GM19463 (cell line): ENCODE data around the gene LRRC9.

Source experiments
- ATAC-seq: cut with Tn5 transposase; IDR thresholded peaks from one replicate; pipeline ENCODE4 v1.9.1; 2021; ENCODE audit warnings: mild to moderate bottlenecking, moderate library complexity; ENCODE audit not compliant: unreplicated experiment

The LRRC9 gene

GRCh38 chr14:59919570-59920377, at the start of gene LRRC9:
Gene LRRC9 (plus strand): TSS chr14:59920144.
- ATAC-seq = no peak

GRCh38 chr14:59870277-59871165, 49.4 kb upstream of the LRRC9 start, which contains the start of gene RTN1:
Gene RTN1 (minus strand): TSS chr14:59870776. CDS start chr14:59870630, 146 bp downstream.
- peak; percentile 69 for ATAC-seq

GRCh38 chr14:59871166-59871495, 48.8 kb upstream of the LRRC9 start:
- peak; percentile 21 for ATAC-seq

GRCh38 chr14:59882957-59883356, 37.0 kb upstream of the LRRC9 start:
- no peak for ATAC-seq

GRCh38 chr14:59890676-59891075, 29.3 kb upstream of the LRRC9 start:
- no peak for ATAC-seq

- no peak for ATAC-seq
Observed at GRCh38 chr14:59895721-59896120, 24.2 kb upstream of the LRRC9 start.

- peak; percentile 76 for ATAC-seq
Observed at GRCh38 chr14:59897757-59898383, 22.1 kb upstream of the LRRC9 start.

- no peak for ATAC-seq
Observed at GRCh38 chr14:59900556-59900955, 19.4 kb upstream of the LRRC9 start.

- no peak for ATAC-seq
Observed at GRCh38 chr14:59904184-59904583, 15.8 kb upstream of the LRRC9 start.

GRCh38 chr14:59905188-59905587, 14.8 kb upstream of the LRRC9 start:
- no peak for ATAC-seq

- ATAC-seq = no peak
Observed at GRCh38 chr14:59912443-59912842, 7.5 kb upstream of the LRRC9 start.

GRCh38 chr14:59913187-59913586, 6.8 kb upstream of the LRRC9 start:
- no peak for ATAC-seq

- no peak for ATAC-seq
Observed at GRCh38 chr14:59918824-59919569, 947 bp upstream of the LRRC9 start.

- ATAC-seq = no peak
Observed at GRCh38 chr14:59920378-59920683, 387 bp downstream of the LRRC9 start.

GRCh38 chr14:59925797-59926196, 5.9 kb downstream of the LRRC9 start:
- no peak for ATAC-seq

- ATAC-seq = no peak
Observed at GRCh38 chr14:59926534-59926933, 6.6 kb downstream of the LRRC9 start.

- ATAC-seq = no peak
Observed at GRCh38 chr14:59931237-59931636, 11.3 kb downstream of the LRRC9 start.

- no peak for ATAC-seq
Observed at GRCh38 chr14:59936145-59936544, 16.2 kb downstream of the LRRC9 start.

- peak; percentile 69 for ATAC-seq
Observed at GRCh38 chr14:59939828-59940227, 19.9 kb downstream of the LRRC9 start.

- ATAC-seq = peak; percentile 69
Observed at GRCh38 chr14:59942296-59942862, 22.4 kb downstream of the LRRC9 start.

- no peak for ATAC-seq
Observed at GRCh38 chr14:59944909-59945308, 25.0 kb downstream of the LRRC9 start.
